ENCODE results near the gene GMDS. TPM values are rescaled to one million over a fixed set of nuclear protein-coding genes. Genes with fewer than 3 reads are reported as not detected.

Gene GMDS
- total and polyA plus RNA-seq, 2 of the 4 experiments (the other 2 are of a cell fraction) = 7.3 to 21.9 TPM

- ATAC-seq (ENCODE audit: low read depth) (no peak), DNase-seq (no peak)
- whole genome bisulfite sequencing, 2 experiments (ENCODE audit: extremely low coverage in 2 of 2, insufficient read length in 1 of 2) = no CpG with 5 or more reads among the region's 4 CpGs
- Histone ChIP-seq H2AK5ac (ENCODE audit: low read depth, low read length) (no peak overlapping the region), H3K56ac (ENCODE audit: extremely low read depth, insufficient read depth, low read length) (no peak overlapping the region), H3K23ac (ENCODE audit: low read depth, low read length) (no peak overlapping the region), H3K36me3 (ENCODE audit: control insufficient read depth, insufficient read depth, low read length) (no peaks in the 10 kb centered on the region; the same call in 1 of the 2 replicates), H3K4me2 (ENCODE audit: low read depth, low read length) (no peak overlapping the region), H3K27me3 (ENCODE audit: control insufficient read depth, insufficient read depth, low read length) (no peaks in the 10 kb centered on the region), H3K9ac (ENCODE audit: low read depth, low read length) (no peak overlapping the region), H2BK20ac (ENCODE audit: low read depth, low read length) (no peak overlapping the region), H3K4ac (ENCODE audit: low read depth, low read length) (no peak overlapping the region), H3K4me3 (ENCODE audit: insufficient read depth, low read depth, low read length) (no peak overlapping the region), H3K4me1 (ENCODE audit: control insufficient read depth, insufficient read depth, low read length) (peaks cover 2% of the 10 kb centered on the region; the same call in 1 of the 2 replicates), H2AFZ (replicated peaks; ENCODE audit: low read length, poor library complexity) (no peak overlapping the region), H4K91ac (ENCODE audit: insufficient read depth, low read depth, low read length) (no peak overlapping the region), H2AK9ac (replicated peaks; ENCODE audit: low read depth, low read length, poor library complexity) (no peak overlapping the region), H4K5ac (ENCODE audit: low read depth, low read length) (no peak overlapping the region), H3K14ac (replicated peaks; ENCODE audit: low read depth, low read length) (no peak overlapping the region), H2BK15ac (ENCODE audit: low read depth, low read length) (no peak overlapping the region), H3K79me1 (ENCODE audit: low read depth in 1 of 2, low read length in 2 of 2) (no peaks in the 10 kb centered on the region), H3K9me3 (ENCODE audit: control insufficient read depth, insufficient read depth, low read length) (no peaks in the 10 kb centered on the region), H3K18ac (ENCODE audit: low read depth, low read length) (no peak overlapping the region), H4K8ac (ENCODE audit: low read depth in 2 of 2, low read length in 2 of 2) (no peak overlapping the region), H3K27ac (ENCODE audit: insufficient read depth, low read length) (no peak overlapping the region), H4K20me1 (ENCODE audit: insufficient read depth, low read length) (no peaks in the 10 kb centered on the region), H2BK5ac (ENCODE audit: low read depth, low read length, poor library complexity, severe bottlenecking) (no peak overlapping the region), H3K9me1 (ENCODE audit: insufficient read depth, low read length) (no peaks in the 10 kb centered on the region; the same call in 1 of the 2 replicates), H2BK120ac (ENCODE audit: low read depth, low read length) (no peak overlapping the region)
- no peak for TF ChIP-seq MAZ (IDR thresholded peaks at IDR 0.05; ENCODE audit: borderline replicate concordance, low read depth, low read length)
- no peak for TF ChIP-seq BHLHE40 (IDR thresholded peaks at IDR 0.05; ENCODE audit: low read depth, low read length)
- TF ChIP-seq RAD21 (IDR thresholded peaks at IDR 0.05; ENCODE audit: low read length) = no peak
- no peak for TF ChIP-seq CHD1 (IDR thresholded peaks at IDR 0.05; ENCODE audit: low read depth, low read length)
- no peak for TF ChIP-seq CEBPB (IDR thresholded peaks at IDR 0.05; ENCODE audit: low read depth, low read length)
- TF ChIP-seq RCOR1 (IDR thresholded peaks at IDR 0.05; ENCODE audit: insufficient replicate concordance, low read length) = no peak
- TF ChIP-seq USF2 (IDR thresholded peaks at IDR 0.05; ENCODE audit: low read depth, low read length) = no peak
- no peak for TF ChIP-seq RFX5 (IDR thresholded peaks at IDR 0.05; ENCODE audit: low read depth, low read length)
- TF ChIP-seq FOS (IDR thresholded peaks at IDR 0.05; ENCODE audit: low read depth, low read length) = no peak
- no peak for TF ChIP-seq ELK1 (IDR thresholded peaks at IDR 0.05; ENCODE audit: borderline replicate concordance, low read depth, low read length)
- no peak for TF ChIP-seq MXI1 (IDR thresholded peaks at IDR 0.05; ENCODE audit: borderline replicate concordance, low read depth, low read length)
- TF ChIP-seq POLR2A (IDR thresholded peaks at IDR 0.05; ENCODE audit: low read depth, low read length) = no peak
- no peak for TF ChIP-seq NFE2L2 (IDR thresholded peaks at IDR 0.05; ENCODE audit: low read depth, low read length)
- dilution Hi-C loops (cut with HindIII; ENCODE audit: low sequenced_read_pairs, unreplicated experiment) (no loop called here), in situ Hi-C loops (cut with MboI; ENCODE audit: low sequenced_read_pairs) (no loop called here), intact Hi-C loops (cut with micrococcal nuclease) (no loop called here)
- ChIA-PET POLR2A (ENCODE audit: unreplicated experiment) (no interaction called here), CTCF (no interaction called here)
- BruUV-seq (replicated peaks) = no TSS peak
Observed at GRCh38 chr6:1855890-1856289, 389.5 kb downstream of the GMDS start.
